Transverse colon (tissue), 4 donors: ENCODE results near the gene CFAP210.

Source experiments
- CTCF ChIP-seq, 5 experiments: fragments of 200-600 bp in 3 of 5; fragments of 450-650 bp in 2 of 5; sonication (generic) in 3 of 5; IDR thresholded peaks; 1 replicate in 2 of 5; 2 replicates in 3 of 5; pipeline ENCODE4 v1.5.1; 2016 to 2017; ENCODE audit warnings: antibody characterized with exemption in 5 of 5, inconsistent platforms in 3 of 5, mild to moderate bottlenecking in 2 of 5, moderate library complexity in 1 of 5
- EP300 ChIP-seq: sonication (generic); formaldehyde crosslinking; IDR thresholded peaks from one replicate; pipeline ENCODE4 v1.6.1; 2017; ENCODE audit warnings: antibody characterized with exemption, low read depth
- POLR2A ChIP-seq: fragments of 450-650 bp; IDR thresholded peaks from one replicate; pipeline ENCODE4 v1.6.1; 2016; ENCODE audit warnings: antibody characterized with exemption, mild to moderate bottlenecking, moderate library complexity
- POLR2AphosphoS5 ChIP-seq, 3 donors: sonication (generic); formaldehyde crosslinking; IDR thresholded peaks; one replicate each; pipeline ENCODE4 v1.6.1; 2016; ENCODE audit warnings: antibody characterized with exemption in 3 of 3

- TF ChIP-seq EP300 (no peak), CTCF (IDR thresholded peaks at IDR 0.05) (no peak), POLR2AphosphoS5 (IDR thresholded peaks at IDR 0.05) (no peak), POLR2A (no peak)
These were observed 29.0 kb downstream of the CFAP210 start for GRCh38 chr2:169664978-169665930.
